HG02840 (cell line): ENCODE results near the gene H1-8.
"Not testable (repeated sequence)": the region's sequence is repeated elsewhere in the genome, so short reads cannot be mapped to it uniquely, and the experiment has no call there.

Experiments
- ATAC-seq: cut with Tn5 transposase; IDR thresholded peaks from one replicate; pipeline ENCODE4 v1.9.1; 2021; ENCODE audit warnings: mild to moderate bottlenecking, moderate library complexity, moderate number of reproducible peaks; ENCODE audit not compliant: unreplicated experiment, low FRiP score

The H1-8 gene

GRCh38 chr3:129531699-129532098 lies 11.3 kb upstream of the H1-8 start:
- ATAC-seq = no peak

- ATAC-seq = no peak
These were observed 10.7 kb upstream of the H1-8 start for GRCh38 chr3:129532261-129532660.

GRCh38 chr3:129533406-129533805 lies 9.6 kb upstream of the H1-8 start:
- no peak for ATAC-seq

GRCh38 chr3:129534428-129535027 lies 8.4 kb upstream of the H1-8 start:
- no peak for ATAC-seq

GRCh38 chr3:129535075-129535474 lies 7.9 kb upstream of the H1-8 start:
- no peak for ATAC-seq

- ATAC-seq = no peak
These were observed 6.7 kb upstream of the H1-8 start for GRCh38 chr3:129536374-129536667.

GRCh38 chr3:129536804-129537203 lies 6.2 kb upstream of the H1-8 start:
- no peak for ATAC-seq

- ATAC-seq = no peak
These were observed 3.8 kb upstream of the H1-8 start for GRCh38 chr3:129539206-129539605.

- no peak for ATAC-seq
These were observed 2.0 kb upstream of the H1-8 start for GRCh38 chr3:129540776-129541516.

- no peak for ATAC-seq
These were observed 228 bp upstream of the H1-8 start for GRCh38 chr3:129542747-129543146.

GRCh38 chr3:129543999-129544398 lies 1.0 kb downstream of the H1-8 start:
- no peak for ATAC-seq

- not testable (repeated sequence) for ATAC-seq
These were observed 3.0 kb downstream of the H1-8 start for GRCh38 chr3:129545951-129546350.

GRCh38 chr3:129547241-129547640 lies 4.3 kb downstream of the H1-8 start:
- no peak for ATAC-seq

- no peak for ATAC-seq
These were observed 5.4 kb downstream of the H1-8 start for GRCh38 chr3:129548104-129548965.

GRCh38 chr3:129549006-129549800 lies 6.2 kb downstream of the H1-8 start:
- ATAC-seq = no peak

- ATAC-seq = no peak
These were observed 6.8 kb downstream of the H1-8 start for GRCh38 chr3:129549805-129550204.

- ATAC-seq = no peak
These were observed 9.5 kb downstream of the H1-8 start for GRCh38 chr3:129552287-129553050.

GRCh38 chr3:129553171-129553570 lies 10.2 kb downstream of the H1-8 start:
- ATAC-seq = no peak

GRCh38 chr3:129553719-129554118 lies 10.7 kb downstream of the H1-8 start:
- no peak for ATAC-seq
